K562 (cell line): Measurements from ENCODE around the gene SCYGR1. TPM values are rescaled to one million over a fixed set of nuclear protein-coding genes. Genes with fewer than 3 reads are reported as not detected.
"Not testable (repeated sequence)": the region's sequence is repeated elsewhere in the genome, so short reads cannot be mapped to it uniquely, and the experiment has no call there.

ENCODE experiments used
- ATAC-seq: fragments of 200-7000 bp; cut with Tn5 transposase; 3 replicates; pipeline ENCODE4 v1.9.1; 2020; ENCODE audit warnings: moderate library complexity
- BruUV-seq: library from RNA; stranded (reverse); fragments of 400-500 nt; replicated peaks from 2 replicates; lab custom pipeline; 2021; lab: Mats Ljungman, UMichigan
- CTCF ChIA-PET: fragments of 300-600 bp; formaldehyde crosslinking; extraction: SDS; loops from one replicate; lab custom pipeline; 2021; ENCODE audit warnings: low intra/inter-chr PET ratio; lab: Yijun Ruan, JAX
- POLR2A ChIA-PET: fragments of 300-600, 350-650 bp; sonication (Branson Sonifier 250); formaldehyde crosslinking; extraction: SDS; loops from one replicate; lab custom pipeline; 2021; ENCODE audit warnings: antibody characterized with exemption, inconsistent platforms; lab: Yijun Ruan, JAX
- DNase-seq, 4 experiments: peaks; one replicate each; pipeline versions ENCODE4 v3.0.0 to v3.0.0-alpha.2; 2011 to 2018; ENCODE audit warnings: low spot score in 3 of 4, mixed read lengths in 3 of 4; ENCODE audit errors: extremely low read depth in 1 of 4
- FAIRE-seq: peaks from 2 replicates; lab custom pipeline; 2011; peaks lifted over from hg19 to GRCh38; lab: Jason Lieb, UNC
- H2AFZ ChIP-seq: 2 replicates; pipeline ENCODE4 v1.6.0; 2011; ENCODE audit warnings: low read depth, low read length, control low read depth, inconsistent platforms
- H3K27ac ChIP-seq: fragments of 200-600 bp; 3 replicates; pipeline ENCODE4 v1.8.0; 2011; ENCODE audit warnings: low read depth, mild to moderate bottlenecking, control low read depth, inconsistent platforms, low read length, moderate library complexity, mixed read lengths; ENCODE audit errors: extremely low read depth
- H3K27me3 ChIP-seq, 2 experiments: fragments of 300-600 bp in 1 of 2; 2 replicates in 1 of 2; 3 replicates in 1 of 2; pipeline versions ENCODE4 v1.6.0 to v1.8.0; 2011; ENCODE audit warnings: inconsistent platforms in 2 of 2, low read length in 2 of 2, mild to moderate bottlenecking in 1 of 2, mixed read lengths in 1 of 2, moderate library complexity in 1 of 2; ENCODE audit not compliant: control insufficient read depth in 2 of 2, insufficient read depth in 2 of 2
- H3K36me3 ChIP-seq: fragments of 300-600 bp; 3 replicates; pipeline ENCODE4 v1.8.0; 2011; ENCODE audit warnings: mild to moderate bottlenecking, low read length, inconsistent platforms; ENCODE audit not compliant: control insufficient read depth, insufficient read depth
- H3K4me1 ChIP-seq, 2 experiments: fragments of 200-600 bp in 1 of 2; replicated peaks in 1 of 2; 2 replicates in 1 of 2; 3 replicates in 1 of 2; pipeline versions ENCODE4 v1.5.1 to v1.8.0; 2011; ENCODE audit warnings: inconsistent platforms in 2 of 2, low read length in 2 of 2, mild to moderate bottlenecking in 1 of 2, mixed read lengths in 1 of 2, moderate library complexity in 1 of 2; ENCODE audit not compliant: control insufficient read depth in 2 of 2, insufficient read depth in 2 of 2
- H3K4me2 ChIP-seq: 2 replicates; pipeline ENCODE4 v1.6.1; 2011; ENCODE audit warnings: low read length, control low read depth, inconsistent platforms, mixed read lengths; ENCODE audit not compliant: insufficient read depth
- H3K4me3 ChIP-seq: fragments of 200-600 bp; sonication (generic), shearing (Covaris generic); 2 replicates; pipeline ENCODE4 v1.5.1; 2016; ENCODE audit warnings: control low read depth, inconsistent platforms
- H3K79me2 ChIP-seq: fragments of 200-600 bp; 3 replicates; pipeline ENCODE4 v1.8.0; 2011; ENCODE audit warnings: low read length, inconsistent platforms; ENCODE audit not compliant: control insufficient read depth, insufficient read depth
- H3K9ac ChIP-seq, 2 experiments: 2 replicates each; pipeline versions ENCODE4 v1.6.0 to v1.6.1; 2011; ENCODE audit warnings: low read depth in 2 of 2, low read length in 2 of 2, control low read depth in 1 of 2, inconsistent platforms in 1 of 2, mild to moderate bottlenecking in 1 of 2, mixed read lengths in 1 of 2; ENCODE audit not compliant: insufficient read depth in 1 of 2
- H3K9me1 ChIP-seq: one replicate; pipeline ENCODE4 v1.6.0; 2011; ENCODE audit warnings: inconsistent platforms, mild to moderate bottlenecking, low read length, moderate library complexity; ENCODE audit not compliant: control insufficient read depth, insufficient read depth
- H3K9me3 ChIP-seq: replicated peaks from 2 replicates; pipeline ENCODE4 v1.5.1; 2011; ENCODE audit warnings: low read depth, low read length, inconsistent platforms; ENCODE audit not compliant: control insufficient read depth, insufficient read depth
- H4K20me1 ChIP-seq: replicated peaks from 2 replicates; pipeline ENCODE4 v1.6.1; 2011; ENCODE audit warnings: low read length, inconsistent platforms, mixed read lengths; ENCODE audit not compliant: control insufficient read depth, insufficient read depth
- PRMT5 ChIP-seq: sonication (generic); formaldehyde crosslinking; IDR thresholded peaks from 2 replicates; pipeline ENCODE4 v1.5.0; 2020; ENCODE audit warnings: missing genetic modification reagents
- RBM34 ChIP-seq: fragments of 200-400 bp; formaldehyde crosslinking; IDR thresholded peaks from 2 replicates; pipeline ENCODE4 v1.6.1; 2018; ENCODE audit warnings: low read length, borderline replicate concordance; ENCODE audit not compliant: insufficient read depth
- SETDB1 ChIP-seq: IDR thresholded peaks from one replicate; pipeline ENCODE4 v1.6.1; 2012; ENCODE audit warnings: low read length, control low read depth, inconsistent platforms
- SMAD2 ChIP-seq: fragments of 150-350 bp; IDR thresholded peaks from 2 replicates; pipeline ENCODE4 v1.6.1; 2014; ENCODE audit warnings: low read depth, mild to moderate bottlenecking, low read length
- TBP ChIP-seq: optimal IDR thresholded peaks from 2 replicates; pipeline ENCODE3; 2011; ENCODE audit warnings: low read depth, low read length, improper control_type of control experiment
- TFAM ChIP-seq: fragments of 250-450 bp; sonication (Bioruptor Pico); conservative IDR thresholded peaks from 2 replicates; pipeline ENCODE4 v1.5.0; 2021; ENCODE audit warnings: mild to moderate bottlenecking, moderate library complexity
- WGBS: fragments of 100-300 bp; shearing (Covaris generic); methylation state at CpG from one replicate; pipeline ENCODE4 v1.1.6; 2016; ENCODE audit warnings: low coverage, mixed read lengths; ENCODE audit not compliant: insufficient coverage; ENCODE audit errors: missing lambda C conversion rate; 5-methylcytosine and 5-hydroxymethylcytosine counted together
- in situ Hi-C: fragments of 300-500 bp; cut with MboI; formaldehyde crosslinking; loops from 4 replicates; pipeline ENCODE4 v1.15.0; 2018; ENCODE audit warnings: inconsistent platforms, mixed read lengths
- intact Hi-C: fragments of 100-400 bp; cut with micrococcal nuclease; formaldehyde crosslinking; loops from 2 replicates; pipeline ENCODE4 v1.14.2; 2022
- polyA plus RNA-seq, 8 experiments: library from polyadenylated mRNA; depleted of rRNA in 4 of 8; stranded (reverse) in 5 of 8; unstranded in 3 of 8; fragments of >200 nt; fragmentation: Nextera tagmentation in 2 of 8; fragmentation: Illumina TruSeq in 1 of 8; extraction: Ambion mirVana in 2 of 8; extraction: Trizol in 1 of 8; gene quantifications; 2 replicates each; pipeline versions ENCODE4 v1.2.1 to v1.2.3, GENCODE V29; 2011 to 2014; ENCODE audit warnings: inconsistent platforms in 1 of 8, missing spikeins in 1 of 8
- total RNA-seq, 7 experiments: library from RNA; depleted of rRNA in 6 of 7; stranded (reverse); fragments of >200 nt in 6 of 7; fragmentation: Illumina TruSeq in 2 of 7; extraction: Trizol in 2 of 7; gene quantifications; 2 replicates each; pipeline versions ENCODE4 v1.2.1 to v1.2.3, GENCODE V29; 2011 to 2021; ENCODE audit warnings: low replicate concordance in 1 of 7

The SCYGR1 gene
- total and polyA plus RNA-seq, 9 of the 15 experiments (the other 6 are each of a cell fraction or from before 2014, with no cell fraction given): not detected

DNA sequence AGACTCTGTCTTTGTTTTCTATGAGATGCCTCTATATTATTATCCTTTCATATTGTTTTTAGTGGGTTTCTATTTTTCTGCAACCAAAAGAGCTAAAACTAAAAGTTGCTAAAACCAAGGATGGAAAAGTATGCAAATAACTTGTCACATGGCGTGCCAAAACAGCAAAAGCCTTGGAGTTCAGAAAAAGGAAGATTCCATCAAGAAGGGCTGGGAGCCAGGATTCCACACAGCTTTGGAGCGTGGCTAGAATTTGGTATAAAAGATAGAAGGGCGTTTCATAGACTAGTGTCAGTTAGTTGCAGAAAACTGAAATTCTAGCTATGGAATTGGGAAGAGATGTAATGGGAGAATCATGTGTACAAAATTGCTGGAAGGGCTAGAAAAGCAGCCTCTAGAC is 4.1 kb downstream of the SCYGR1 start:
- FAIRE-seq: no peak
- H3K4me1 ChIP-seq: peaks cover 0 to 8% of the 10 kb centered on the region in 2 experiments; a peak in 2 of 5 replicates
- H3K9me3 ChIP-seq: no peaks in the 10 kb centered on the region
- H2AFZ ChIP-seq: no peak overlapping the region
- no peak overlapping the region for H3K4me3 ChIP-seq
- H4K20me1 ChIP-seq: no peaks in the 10 kb centered on the region
- POLR2A ChIA-PET: no interaction called here
- no peak overlapping the region for H3K27ac ChIP-seq
- H3K79me2 ChIP-seq: no peaks in the 10 kb centered on the region
- in situ Hi-C loops (no loop called here), intact Hi-C loops (no loop called here)
- no peaks in the 10 kb centered on the region for H3K36me3 ChIP-seq
- no peak overlapping the region for H3K4me2 ChIP-seq
- no peak for DNase-seq
- H3K27me3 ChIP-seq: peaks cover 0 to 9% of the 10 kb centered on the region in 2 experiments; a peak in 2 of 5 replicates
- WGBS: 3% methylated on average over 3 of the region's 3 CpGs
- H3K9ac ChIP-seq: no peak overlapping the region
- TF ChIP-seq PRMT5 (CRISPR knock-in tag) (no peak), TBP (no peak), RBM34 (no peak), TFAM (CRISPR knock-in tag) (no peak), SETDB1 (no peak), SMAD2 (no peak)
- no TSS peak for BruUV-seq
- no peaks in the 10 kb centered on the region for H3K9me1 ChIP-seq
- no peak for ATAC-seq
- CTCF ChIA-PET: no interaction called here

DNA sequence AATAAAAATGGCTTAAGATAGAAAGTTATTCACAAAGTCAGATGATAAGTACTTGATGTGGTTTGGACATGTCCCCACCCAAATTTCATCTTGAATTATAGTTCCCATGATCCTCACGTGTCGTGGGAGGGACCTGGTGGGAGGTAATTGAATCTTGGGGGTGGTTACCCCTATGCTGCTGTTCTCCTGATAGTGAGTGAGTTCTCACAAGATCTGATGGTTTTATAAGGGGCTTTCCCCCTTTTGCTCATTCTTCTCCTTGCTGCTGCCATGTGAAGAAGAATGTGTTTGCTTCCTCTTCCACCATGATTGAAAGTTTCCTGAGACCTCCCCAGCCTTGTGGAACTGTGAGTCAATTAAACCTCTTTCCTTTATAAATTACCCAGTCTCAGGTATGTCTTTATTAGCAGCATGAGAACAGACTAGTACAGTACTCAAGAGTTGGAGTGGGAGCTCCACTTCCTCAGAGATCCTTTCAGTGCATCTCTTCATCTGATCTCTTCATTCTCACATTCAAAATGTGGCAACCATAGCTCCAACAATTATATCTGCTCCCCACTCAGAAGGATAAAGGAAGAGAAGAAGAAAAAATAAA is 5.4 kb downstream of the SCYGR1 start:
- H2AFZ ChIP-seq, CTCF ChIA-PET, H3K79me2 ChIP-seq, FAIRE-seq, H3K36me3 ChIP-seq, DNase-seq, H3K27me3 ChIP-seq, H3K9me1 ChIP-seq, H3K4me3 ChIP-seq, H4K20me1 ChIP-seq, H3K27ac ChIP-seq, BruUV-seq, H3K4me1 ChIP-seq, H3K9me3 ChIP-seq, H3K9ac ChIP-seq, ATAC-seq, in situ Hi-C loops, POLR2A ChIA-PET, H3K4me2 ChIP-seq, intact Hi-C loops: not testable (repeated sequence)
- WGBS: 0% methylated on average over 2 of the region's 2 CpGs
